Keratinocyte (primary cell): ENCODE results near the gene GRK6.

Experiments
- CTCF ChIP-seq, 3 experiments: IDR thresholded peaks in 1 of 3; conservative IDR thresholded peaks in 1 of 3; optimal IDR thresholded peaks in 1 of 3; 2 replicates in 2 of 3; 3 replicates in 1 of 3; pipeline versions ENCODE3 to v1.5.1; 2011; ENCODE audit warnings: low read length in 3 of 3, mild to moderate bottlenecking in 3 of 3, moderate library complexity in 2 of 3, control low read depth in 1 of 3, inconsistent platforms in 1 of 3; ENCODE audit not compliant: insufficient read depth in 2 of 3; ENCODE audit errors: extremely low read depth in 1 of 3
- EZH2 ChIP-seq: IDR thresholded peaks from one replicate; pipeline ENCODE4 v1.6.1; 2012; ENCODE audit warnings: inconsistent platforms, mild to moderate bottlenecking, low read length, moderate library complexity

GRCh38 chr5:177489119-177489716, 62.7 kb downstream of the GRK6 start:
- TF ChIP-seq EZH2 (no peak), CTCF (optimal IDR thresholded peaks at IDR 0.05 in 1 of 3, IDR thresholded peaks at IDR 0.05 in 1 of 3, conservative IDR thresholded peaks at IDR 0.05 in 1 of 3; ENCODE audit: extremely low read depth in 1 of 3, insufficient read depth in 2 of 3, low read length in 3 of 3) (no peak)
